ENCODE results near the gene MOCOS. TPM values are rescaled to one million over a fixed set of nuclear protein-coding genes. Genes with fewer than 3 reads are reported as not detected.

The MOCOS gene
- total RNA-seq, 1 donor from 2014 or later: 2.2 TPM

- TF ChIP-seq, protein P1, sequence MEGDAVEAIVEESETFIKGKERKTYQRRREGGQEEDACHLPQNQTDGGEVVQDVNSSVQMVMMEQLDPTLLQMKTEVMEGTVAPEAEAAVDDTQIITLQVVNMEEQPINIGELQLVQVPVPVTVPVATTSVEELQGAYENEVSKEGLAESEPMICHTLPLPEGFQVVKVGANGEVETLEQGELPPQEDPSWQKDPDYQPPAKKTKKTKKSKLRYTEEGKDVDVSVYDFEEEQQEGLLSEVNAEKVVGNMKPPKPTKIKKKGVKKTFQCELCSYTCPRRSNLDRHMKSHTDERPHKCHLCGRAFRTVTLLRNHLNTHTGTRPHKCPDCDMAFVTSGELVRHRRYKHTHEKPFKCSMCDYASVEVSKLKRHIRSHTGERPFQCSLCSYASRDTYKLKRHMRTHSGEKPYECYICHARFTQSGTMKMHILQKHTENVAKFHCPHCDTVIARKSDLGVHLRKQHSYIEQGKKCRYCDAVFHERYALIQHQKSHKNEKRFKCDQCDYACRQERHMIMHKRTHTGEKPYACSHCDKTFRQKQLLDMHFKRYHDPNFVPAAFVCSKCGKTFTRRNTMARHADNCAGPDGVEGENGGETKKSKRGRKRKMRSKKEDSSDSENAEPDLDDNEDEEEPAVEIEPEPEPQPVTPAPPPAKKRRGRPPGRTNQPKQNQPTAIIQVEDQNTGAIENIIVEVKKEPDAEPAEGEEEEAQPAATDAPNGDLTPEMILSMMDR (IDR thresholded peaks at IDR 0.05): no peak
- TF ChIP-seq POLR2A (IDR thresholded peaks at IDR 0.05) (no peak), POLR2AphosphoS5 (IDR thresholded peaks at IDR 0.05; ENCODE audit: insufficient read depth in 1 of 2, low read depth in 1 of 2) (no peak)
Observed at GRCh38 chr18:36199691-36200295, 12.5 kb downstream of the MOCOS start.

DNA sequence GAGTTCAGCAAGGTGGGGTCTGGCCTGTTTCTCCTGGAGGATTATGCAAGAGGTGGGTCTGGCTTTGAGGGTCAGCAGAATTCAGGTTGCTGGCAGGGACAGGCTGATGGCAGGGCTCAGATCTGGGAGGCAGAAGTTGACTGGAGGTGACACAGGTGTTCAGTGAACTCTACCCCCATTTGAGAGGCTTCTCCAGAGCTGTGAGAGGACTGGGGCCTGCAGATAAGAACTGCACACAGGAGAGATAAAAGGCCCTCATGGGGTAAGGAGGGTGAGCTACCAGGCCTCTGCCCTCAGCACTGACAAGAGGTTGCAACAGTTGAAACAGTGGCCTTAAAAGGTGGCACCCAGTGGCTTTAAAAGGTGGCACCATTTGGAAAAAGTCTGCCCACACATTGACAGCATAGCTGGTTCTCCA, 13.1 kb downstream of the MOCOS start:
- Histone ChIP-seq H3K36me3 (no peaks in the 10 kb centered on the region), H3K4me1 (no peaks in the 10 kb centered on the region), H3K4me3 (no peak overlapping the region), H3K27me3 (no peaks in the 10 kb centered on the region), H3K27ac (no peak overlapping the region), H3K9me3 (no peaks in the 10 kb centered on the region)
- intact Hi-C loops (cut with DNase I): no loop called here
- DNase-seq (ENCODE audit: extremely low spot score in 2 of 2): no peak
- TF ChIP-seq POLR2AphosphoS5 (IDR thresholded peaks at IDR 0.05; ENCODE audit: insufficient read depth in 1 of 2, low read depth in 1 of 2): no peak
- no peak for TF ChIP-seq POLR2A (IDR thresholded peaks at IDR 0.05)
- TF ChIP-seq, protein P1 (IDR thresholded peaks at IDR 0.05): no peak

More at GRCh38 chr18:36199691-36200295, 12.5 kb downstream of the MOCOS start:
- no peak overlapping the region for H3K4me3 ChIP-seq
- H3K4me1 ChIP-seq: no peaks in the 10 kb centered on the region
- intact Hi-C loops (cut with DNase I): no loop called here
- no peaks in the 10 kb centered on the region for H3K36me3 ChIP-seq
- H3K27ac ChIP-seq: no peak overlapping the region
- DNase-seq (ENCODE audit: extremely low spot score in 2 of 2): no peak
- H3K27me3 ChIP-seq: no peaks in the 10 kb centered on the region
- no peaks in the 10 kb centered on the region for H3K9me3 ChIP-seq

GRCh38 chr18:36201765-36202164, 14.5 kb downstream of the MOCOS start:
- H3K27ac ChIP-seq: no peak overlapping the region
- TF ChIP-seq, protein P1 (IDR thresholded peaks at IDR 0.05): no peak
- no peak for TF ChIP-seq POLR2A (IDR thresholded peaks at IDR 0.05)
- no peak for TF ChIP-seq POLR2AphosphoS5 (IDR thresholded peaks at IDR 0.05; ENCODE audit: insufficient read depth in 1 of 2, low read depth in 1 of 2)
- DNase-seq (ENCODE audit: extremely low spot score in 2 of 2): no peak
- no peaks in the 10 kb centered on the region for H3K9me3 ChIP-seq
- no peaks in the 10 kb centered on the region for H3K36me3 ChIP-seq
- H3K4me3 ChIP-seq: no peak overlapping the region
- H3K4me1 ChIP-seq: no peaks in the 10 kb centered on the region
- intact Hi-C loops (cut with DNase I): no loop called here
- no peaks in the 10 kb centered on the region for H3K27me3 ChIP-seq

- Histone ChIP-seq H3K36me3 (no peaks in the 10 kb centered on the region), H3K9me3 (no peaks in the 10 kb centered on the region), H3K27ac (no peak overlapping the region), H3K27me3 (no peaks in the 10 kb centered on the region), H3K4me3 (no peak overlapping the region), H3K4me1 (no peaks in the 10 kb centered on the region)
- no peak for DNase-seq (ENCODE audit: extremely low spot score in 2 of 2)
- TF ChIP-seq POLR2AphosphoS5 (IDR thresholded peaks at IDR 0.05; ENCODE audit: insufficient read depth in 1 of 2, low read depth in 1 of 2): no peak
- TF ChIP-seq, protein P1 (IDR thresholded peaks at IDR 0.05): no peak
- intact Hi-C loops (cut with DNase I): no loop called here
Observed at GRCh38 chr18:36203360-36203895, 16.1 kb downstream of the MOCOS start.

DNA sequence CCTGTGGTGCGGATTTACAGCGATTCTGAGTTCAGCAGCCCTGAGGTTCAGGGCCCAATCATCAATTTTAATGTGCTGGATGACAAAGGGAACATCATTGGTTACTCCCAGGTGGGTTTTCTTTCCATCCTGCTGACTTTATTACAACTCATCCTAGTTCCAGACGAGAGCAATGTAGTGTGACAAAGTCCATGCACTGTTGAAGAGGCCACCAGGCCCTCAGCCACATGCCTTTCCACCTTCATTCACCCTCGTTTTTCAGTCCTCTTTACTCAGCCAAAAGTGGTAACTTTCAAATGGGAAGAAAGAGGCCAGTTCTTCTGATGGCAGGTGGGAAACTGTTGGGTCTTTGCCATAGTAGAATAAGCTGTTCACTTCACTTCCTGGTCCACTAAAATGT, 17.9 kb downstream of the MOCOS start:
- Histone ChIP-seq H3K36me3 (no peaks in the 10 kb centered on the region), H3K27ac (no peak overlapping the region), H3K4me1 (no peaks in the 10 kb centered on the region), H3K4me3 (no peak overlapping the region), H3K27me3 (no peaks in the 10 kb centered on the region), H3K9me3 (no peaks in the 10 kb centered on the region)
- intact Hi-C loops (cut with DNase I): no loop called here
- DNase-seq (ENCODE audit: extremely low spot score in 2 of 2): no peak
- TF ChIP-seq, protein P1 (IDR thresholded peaks at IDR 0.05): no peak
- TF ChIP-seq POLR2A (IDR thresholded peaks at IDR 0.05): no peak
- TF ChIP-seq POLR2AphosphoS5 (IDR thresholded peaks at IDR 0.05; ENCODE audit: insufficient read depth in 1 of 2, low read depth in 1 of 2): no peak

All from vagina (tissue), 2 donors.